CD4-positive, alpha-beta memory T cell (primary cell): ENCODE measurements around the gene LETMD1. TPM values are rescaled to one million over a fixed set of nuclear protein-coding genes. Genes with fewer than 3 reads are reported as not detected.

Experiments
- CTCF ChIA-PET: fragments of 350-600 bp; sonication (Branson Sonifier 250); formaldehyde crosslinking; loops from one replicate; lab custom pipeline; 2021; ENCODE audit warnings: inconsistent platforms; ENCODE audit not compliant: partially characterized antibody; lab: Charles Lee
- POLR2A ChIA-PET: fragments of 350-600 bp; sonication (Branson Sonifier 250); formaldehyde crosslinking; loops from one replicate; lab custom pipeline; 2021; ENCODE audit not compliant: partially characterized antibody; lab: Charles Lee
- DNase-seq, 5 donors: peaks; one replicate each; pipeline versions ENCODE4 v3.0.0 to v3.0.0-alpha.2; 2020 to 2022; ENCODE audit warnings: mixed read lengths in 1 of 5
- H3K27ac ChIP-seq: one replicate; pipeline ENCODE4 v1.7.0; 2013; ENCODE audit warnings: low read depth, low read length
- H3K27me3 ChIP-seq: 2 replicates; pipeline ENCODE4 v1.7.0; 2013; ENCODE audit warnings: mild to moderate bottlenecking, low read length, moderate library complexity; ENCODE audit not compliant: insufficient read depth
- H3K36me3 ChIP-seq: 2 replicates; pipeline ENCODE4 v1.7.0; 2013; ENCODE audit warnings: mild to moderate bottlenecking, low read length, moderate library complexity; ENCODE audit not compliant: insufficient read depth
- H3K4me1 ChIP-seq: 2 replicates; pipeline ENCODE4 v1.7.0; 2013; ENCODE audit warnings: mild to moderate bottlenecking, low read length, moderate library complexity; ENCODE audit not compliant: insufficient read depth
- H3K4me3 ChIP-seq, 2 donors: one replicate each; pipeline ENCODE4 v1.7.0; 2013; ENCODE audit warnings: low read length in 2 of 2, mild to moderate bottlenecking in 1 of 2
- H3K9me3 ChIP-seq, 2 donors: one replicate each; pipeline ENCODE4 v1.7.0; 2013; ENCODE audit warnings: low read length in 2 of 2, control low read depth in 1 of 2; ENCODE audit not compliant: control insufficient read depth in 1 of 2
- H3K27ac Mint-ChIP-seq, 7 donors: one replicate each; pipeline ENCODE4 v1.8.0; 2020 to 2021; ENCODE audit warnings: mixed read lengths in 7 of 7, mild to moderate bottlenecking in 6 of 7, inconsistent platforms in 3 of 7, moderate library complexity in 3 of 7
- H3K27me3 Mint-ChIP-seq, 2 donors: one replicate each; pipeline ENCODE4 v1.8.0; 2020 to 2021; ENCODE audit warnings: mixed read lengths in 2 of 2
- H3K36me3 Mint-ChIP-seq, 2 donors: one replicate each; pipeline ENCODE4 v1.8.0; 2020 to 2021; ENCODE audit warnings: mixed read lengths in 2 of 2, inconsistent platforms in 1 of 2, mild to moderate bottlenecking in 1 of 2
- H3K4me1 Mint-ChIP-seq, 4 donors: one replicate each; pipeline ENCODE4 v1.8.0; 2020 to 2021; ENCODE audit warnings: mixed read lengths in 4 of 4, mild to moderate bottlenecking in 1 of 4
- H3K4me3 Mint-ChIP-seq, 8 donors: one replicate each; pipeline ENCODE4 v1.8.0; 2020 to 2021; ENCODE audit warnings: mixed read lengths in 8 of 8, mild to moderate bottlenecking in 7 of 8, moderate library complexity in 6 of 8, inconsistent platforms in 3 of 8
- H3K9me3 Mint-ChIP-seq, 8 donors: one replicate each; pipeline ENCODE4 v1.8.0; 2020 to 2021; ENCODE audit warnings: mixed read lengths in 8 of 8, mild to moderate bottlenecking in 5 of 8, inconsistent platforms in 3 of 8, moderate library complexity in 1 of 8
- intact Hi-C: fragments of 100-400 bp; cut with micrococcal nuclease; formaldehyde crosslinking; loops from one replicate; pipeline ENCODE4 v1.15.1; 2023
- polyA plus RNA-seq, 2 donors: library from polyadenylated mRNA; unstranded; fragments of 300-500 nt; fragmentation: Illumina TruSeq; gene quantifications; one replicate each; pipeline ENCODE4 v1.2.3, GENCODE V29; 2021
- total RNA-seq, 2 experiments: library from RNA; stranded (reverse); gene quantifications; one replicate each; pipeline ENCODE4 v1.2.3, GENCODE V29; 2021

LETMD1 gene
- total and polyA plus RNA-seq, 4 experiments from 2014 or later = 32.6 to 93.3 (median 60.1) TPM

GRCh38 chr12:51023625-51024382 is 24.3 kb upstream of the LETMD1 start:
- H3K27me3 Mint-ChIP-seq = no peaks in the 10 kb centered on the region
- H3K4me1 Mint-ChIP-seq = peaks cover 32 to 79% (median 57%) of the 10 kb centered on the region in 4 donors
- peaks cover 0 to 2% (median 0%) of the 10 kb centered on the region in 8 donors for H3K9me3 Mint-ChIP-seq
- Histone ChIP-seq H3K9me3 (no peaks in the 10 kb centered on the region), H3K36me3 (no peaks in the 10 kb centered on the region), H3K4me3 (peak overlapping the region; percentile 78 to 89), H3K27ac (peak overlapping the region; percentile 83), H3K4me1 (peaks cover 51% of the 10 kb centered on the region), H3K27me3 (no peaks in the 10 kb centered on the region)
- POLR2A ChIA-PET = interaction anchor here (0.7 to 5.0 kb wide), 3 partner anchors 15 to 260 kb away, joined by 3 to 31 read pairs (median 20); partner anchors contain the start of genes ATF1 and DAZAP2
- intact Hi-C loops = no loop called here
- DNase-seq = peak in 1 of 5 donors; percentile 4
- CTCF ChIA-PET = interaction anchor here (0.7 kb wide), 1 partner anchor 260 kb away, joined by 3 read pairs; the partner anchor contains the start of gene ATF1
- H3K27ac Mint-ChIP-seq = peak overlapping the region; percentile 95 to 99 (median 98)
- peaks cover 0 to 2% of the 10 kb centered on the region in 2 donors for H3K36me3 Mint-ChIP-seq
- peak overlapping the region; percentile 97 to 100 (median 98) for H3K4me3 Mint-ChIP-seq

GRCh38 chr12:51025338-51025835 is 22.7 kb upstream of the LETMD1 start:
- Mint-ChIP-seq H3K27me3 (no peaks in the 10 kb centered on the region), H3K4me1 (peaks cover 30 to 74% (median 52%) of the 10 kb centered on the region in 4 donors), H3K9me3 (peaks cover 0 to 2% (median 0%) of the 10 kb centered on the region in 8 donors), H3K4me3 (peak overlapping the region; percentile 97 to 100 (median 98)), H3K27ac (peak overlapping the region; percentile 95 to 99 (median 98)), H3K36me3 (peaks cover 0 to 2% of the 10 kb centered on the region in 2 donors)
- no peaks in the 10 kb centered on the region for H3K36me3 ChIP-seq
- peaks cover 47% of the 10 kb centered on the region for H3K4me1 ChIP-seq
- no peaks in the 10 kb centered on the region for H3K9me3 ChIP-seq
- intact Hi-C loops = no loop called here
- peak overlapping the region; percentile 83 for H3K27ac ChIP-seq
- no peaks in the 10 kb centered on the region for H3K27me3 ChIP-seq
- ChIA-PET POLR2A (interaction anchor here (0.6 to 5.0 kb wide), 10 partner anchors 17 to 612 kb away, joined by 3 to 32 read pairs (median 12); partner anchors contain the start of genes ATF1, CSRNP2, DAZAP2 and LETMD1), CTCF (interaction anchor here (1.1 to 3.5 kb wide), 7 partner anchors 9 to 56 kb away, joined by 3 to 18 read pairs (median 4); no protein-coding TSS in a partner anchor)
- H3K4me3 ChIP-seq = peak overlapping the region; percentile 78 to 89
- DNase-seq = no peak

GRCh38 chr12:51025836-51026638 is 22.1 kb upstream of the LETMD1 start, which contains the start of gene SLC11A2:
Gene SLC11A2 (minus strand): TSS chr12:51026384. CDS start chr12:51010728, 15,656 bp downstream.
- Mint-ChIP-seq H3K27me3 (no peaks in the 10 kb centered on the region), H3K9me3 (peaks cover 0 to 2% (median 0%) of the 10 kb centered on the region in 8 donors), H3K4me1 (peaks cover 26 to 68% (median 47%) of the 10 kb centered on the region in 4 donors), H3K27ac (peak within 1 kb of the TSS; percentile 95 to 99 (median 98)), H3K4me3 (peak within 1 kb of the TSS; percentile 97 to 100 (median 98)), H3K36me3 (peaks cover 0 to 2% of the 10 kb centered on the region in 2 donors)
- H3K27ac ChIP-seq = peak within 1 kb of the TSS; percentile 83
- no peaks in the 10 kb centered on the region for H3K9me3 ChIP-seq
- DNase-seq = peak; percentile 89 to 93 (median 89)
- intact Hi-C loops = loop anchor here (1.0 kb wide), 1 partner anchor 22 kb away; the partner anchor contains the start of gene LETMD1
- CTCF ChIA-PET = interaction anchor here (1.1 to 3.5 kb wide), 12 partner anchors 9 to 261 kb away, joined by 3 to 18 read pairs (median 6); no protein-coding TSS in a partner anchor
- H3K4me3 ChIP-seq = peak within 1 kb of the TSS; percentile 78 to 89
- H3K27me3 ChIP-seq = no peaks in the 10 kb centered on the region
- peaks cover 41% of the 10 kb centered on the region for H3K4me1 ChIP-seq
- POLR2A ChIA-PET = interaction anchor here (0.5 to 5.0 kb wide), 18 partner anchors 8 to 315 kb away, joined by 3 to 32 read pairs (median 4); partner anchors contain the start of genes ATF1, CSRNP2, DAZAP2 and LETMD1
- H3K36me3 ChIP-seq = no peaks in the 10 kb centered on the region

GRCh38 chr12:51027342-51027835 is 20.7 kb upstream of the LETMD1 start:
- Mint-ChIP-seq H3K4me1 (peaks cover 19 to 54% (median 38%) of the 10 kb centered on the region in 4 donors), H3K36me3 (peaks cover 0 to 2% of the 10 kb centered on the region in 2 donors), H3K9me3 (peaks cover 0 to 2% (median 0%) of the 10 kb centered on the region in 8 donors), H3K27me3 (no peaks in the 10 kb centered on the region), H3K27ac (peak overlapping the region in 6 of 7 donors; percentile 49 to 87 (median 69)), H3K4me3 (peak overlapping the region; percentile 18 to 83 (median 72))
- Histone ChIP-seq H3K4me3 (no peak overlapping the region), H3K27ac (no peak overlapping the region), H3K36me3 (no peaks in the 10 kb centered on the region), H3K4me1 (peaks cover 27% of the 10 kb centered on the region), H3K27me3 (no peaks in the 10 kb centered on the region), H3K9me3 (no peaks in the 10 kb centered on the region)
- CTCF ChIA-PET = interaction anchor here (1.0 to 3.5 kb wide), 7 partner anchors 8 to 262 kb away, joined by 3 to 18 read pairs (median 7); no protein-coding TSS in a partner anchor
- POLR2A ChIA-PET = interaction anchor here (0.6 to 5.0 kb wide), 7 partner anchors 10 to 264 kb away, joined by 3 to 31 read pairs (median 4); partner anchors contain the start of genes ATF1, CSRNP2 and POU6F1
- no peak for DNase-seq
- intact Hi-C loops = no loop called here

GRCh38 chr12:51028126-51028812 is 19.9 kb upstream of the LETMD1 start:
- no peaks in the 10 kb centered on the region for H3K27me3 Mint-ChIP-seq
- no peak overlapping the region for H3K4me3 ChIP-seq
- H3K36me3 ChIP-seq = no peaks in the 10 kb centered on the region
- H3K4me3 Mint-ChIP-seq = peak overlapping the region in 6 of 8 donors; percentile 26 to 67 (median 44)
- peaks cover 20% of the 10 kb centered on the region for H3K4me1 ChIP-seq
- peaks cover 17 to 48% (median 34%) of the 10 kb centered on the region in 4 donors for H3K4me1 Mint-ChIP-seq
- no peaks in the 10 kb centered on the region for H3K9me3 Mint-ChIP-seq
- peaks cover 0 to 2% of the 10 kb centered on the region in 2 donors for H3K36me3 Mint-ChIP-seq
- POLR2A ChIA-PET = interaction anchor here (0.9 to 5.0 kb wide), 4 partner anchors 18 to 264 kb away, joined by 3 to 31 read pairs (median 4); partner anchors contain the start of genes ATF1, CSRNP2 and POU6F1
- H3K27ac Mint-ChIP-seq = peak overlapping the region in 3 of 7 donors; percentile 6 to 70 (median 30)
- CTCF ChIA-PET = interaction anchor here (1.0 to 3.5 kb wide), 6 partner anchors 9 to 263 kb away, joined by 3 to 18 read pairs (median 4); partner anchors contain the start of gene LETMD1
- no peaks in the 10 kb centered on the region for H3K9me3 ChIP-seq
- intact Hi-C loops = loop anchor here (1.0 kb wide), 2 partner anchors 203 to 263 kb away; no protein-coding TSS in a partner anchor
- H3K27ac ChIP-seq = no peak overlapping the region
- DNase-seq = peak in 3 of 5 donors; percentile 12 to 18 (median 12)
- no peaks in the 10 kb centered on the region for H3K27me3 ChIP-seq
